Measurements from ENCODE around the gene SNX24. TPM values are rescaled to one million over a fixed set of nuclear protein-coding genes. Genes with fewer than 3 reads are reported as not detected.
A peak's percentile ranks its signal among the peaks of the same experiment; 100 is the strongest.

SNX24 gene
- total and polyA plus RNA-seq, 9 of the 15 experiments (the other 6 are each of a cell fraction or from before 2014, with no cell fraction given): 5.3 to 10.1 (median 7.9) TPM

DNA sequence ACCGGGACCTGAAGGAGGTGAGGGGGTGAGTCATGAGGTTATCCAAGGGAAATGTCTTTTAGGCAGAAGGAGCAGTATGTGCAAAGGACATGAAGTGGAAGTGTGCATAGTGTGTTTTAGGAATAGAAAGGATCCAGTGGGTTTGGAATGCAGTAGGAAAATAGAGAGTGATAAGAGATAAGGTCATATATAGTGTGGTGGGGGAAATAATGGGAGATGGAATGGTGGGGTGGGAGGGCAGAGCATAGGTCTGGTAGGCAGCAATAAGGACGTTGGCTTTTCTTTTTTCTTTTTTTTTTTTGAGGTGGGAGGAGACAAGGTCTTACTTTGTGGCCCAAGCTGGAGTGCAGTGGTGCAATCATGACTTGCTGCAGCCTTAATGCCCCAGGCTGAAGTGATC is 17.8 kb downstream of the SNX24 start (continued):
- TF ChIP-seq, protein P1, sequence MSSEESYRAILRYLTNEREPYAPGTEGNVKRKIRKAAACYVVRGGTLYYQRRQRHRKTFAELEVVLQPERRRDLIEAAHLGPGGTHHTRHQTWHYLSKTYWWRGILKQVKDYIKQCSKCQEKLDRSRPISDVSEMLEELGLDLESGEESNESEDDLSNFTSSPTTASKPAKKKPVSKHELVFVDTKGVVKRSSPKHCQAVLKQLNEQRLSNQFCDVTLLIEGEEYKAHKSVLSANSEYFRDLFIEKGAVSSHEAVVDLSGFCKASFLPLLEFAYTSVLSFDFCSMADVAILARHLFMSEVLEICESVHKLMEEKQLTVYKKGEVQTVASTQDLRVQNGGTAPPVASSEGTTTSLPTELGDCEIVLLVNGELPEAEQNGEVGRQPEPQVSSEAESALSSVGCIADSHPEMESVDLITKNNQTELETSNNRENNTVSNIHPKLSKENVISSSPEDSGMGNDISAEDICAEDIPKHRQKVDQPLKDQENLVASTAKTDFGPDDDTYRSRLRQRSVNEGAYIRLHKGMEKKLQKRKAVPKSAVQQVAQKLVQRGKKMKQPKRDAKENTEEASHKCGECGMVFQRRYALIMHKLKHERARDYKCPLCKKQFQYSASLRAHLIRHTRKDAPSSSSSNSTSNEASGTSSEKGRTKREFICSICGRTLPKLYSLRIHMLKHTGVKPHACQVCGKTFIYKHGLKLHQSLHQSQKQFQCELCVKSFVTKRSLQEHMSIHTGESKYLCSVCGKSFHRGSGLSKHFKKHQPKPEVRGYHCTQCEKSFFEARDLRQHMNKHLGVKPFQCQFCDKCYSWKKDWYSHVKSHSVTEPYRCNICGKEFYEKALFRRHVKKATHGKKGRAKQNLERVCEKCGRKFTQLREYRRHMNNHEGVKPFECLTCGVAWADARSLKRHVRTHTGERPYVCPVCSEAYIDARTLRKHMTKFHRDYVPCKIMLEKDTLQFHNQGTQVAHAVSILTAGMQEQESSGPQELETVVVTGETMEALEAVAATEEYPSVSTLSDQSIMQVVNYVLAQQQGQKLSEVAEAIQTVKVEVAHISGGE (CRISPR knock-in tag; IDR thresholded peaks at IDR 0.05): no peak
- TF ChIP-seq CAMTA2 (CRISPR knock-in tag; conservative IDR thresholded peaks at IDR 0.05) (no peak), SRSF7 (optimal IDR thresholded peaks at IDR 0.05; ENCODE audit: low read depth, low read length) (no peak), SIN3A (IDR thresholded peaks at IDR 0.05; ENCODE audit: borderline replicate concordance in 2 of 2, control insufficient read depth in 1 of 2, low read depth in 2 of 2, low read length in 2 of 2) (no peak), SP2 (IDR thresholded peaks at IDR 0.05; ENCODE audit: extremely low read depth, low read depth, low read length, poor library complexity, severe bottlenecking) (no peak), IRF2 (CRISPR knock-in tag; IDR thresholded peaks at IDR 0.05) (no peak), LEF1 (IDR thresholded peaks at IDR 0.05) (peak; percentile 73), SUPT5H (IDR thresholded peaks at IDR 0.05) (no peak), BRD9 (IDR thresholded peaks at IDR 0.05; ENCODE audit: low read depth, partially characterized antibody) (peak; percentile 68), HMG20A (CRISPR knock-in tag; conservative IDR thresholded peaks at IDR 0.05) (no peak)
- TF ChIP-seq, protein P2, sequence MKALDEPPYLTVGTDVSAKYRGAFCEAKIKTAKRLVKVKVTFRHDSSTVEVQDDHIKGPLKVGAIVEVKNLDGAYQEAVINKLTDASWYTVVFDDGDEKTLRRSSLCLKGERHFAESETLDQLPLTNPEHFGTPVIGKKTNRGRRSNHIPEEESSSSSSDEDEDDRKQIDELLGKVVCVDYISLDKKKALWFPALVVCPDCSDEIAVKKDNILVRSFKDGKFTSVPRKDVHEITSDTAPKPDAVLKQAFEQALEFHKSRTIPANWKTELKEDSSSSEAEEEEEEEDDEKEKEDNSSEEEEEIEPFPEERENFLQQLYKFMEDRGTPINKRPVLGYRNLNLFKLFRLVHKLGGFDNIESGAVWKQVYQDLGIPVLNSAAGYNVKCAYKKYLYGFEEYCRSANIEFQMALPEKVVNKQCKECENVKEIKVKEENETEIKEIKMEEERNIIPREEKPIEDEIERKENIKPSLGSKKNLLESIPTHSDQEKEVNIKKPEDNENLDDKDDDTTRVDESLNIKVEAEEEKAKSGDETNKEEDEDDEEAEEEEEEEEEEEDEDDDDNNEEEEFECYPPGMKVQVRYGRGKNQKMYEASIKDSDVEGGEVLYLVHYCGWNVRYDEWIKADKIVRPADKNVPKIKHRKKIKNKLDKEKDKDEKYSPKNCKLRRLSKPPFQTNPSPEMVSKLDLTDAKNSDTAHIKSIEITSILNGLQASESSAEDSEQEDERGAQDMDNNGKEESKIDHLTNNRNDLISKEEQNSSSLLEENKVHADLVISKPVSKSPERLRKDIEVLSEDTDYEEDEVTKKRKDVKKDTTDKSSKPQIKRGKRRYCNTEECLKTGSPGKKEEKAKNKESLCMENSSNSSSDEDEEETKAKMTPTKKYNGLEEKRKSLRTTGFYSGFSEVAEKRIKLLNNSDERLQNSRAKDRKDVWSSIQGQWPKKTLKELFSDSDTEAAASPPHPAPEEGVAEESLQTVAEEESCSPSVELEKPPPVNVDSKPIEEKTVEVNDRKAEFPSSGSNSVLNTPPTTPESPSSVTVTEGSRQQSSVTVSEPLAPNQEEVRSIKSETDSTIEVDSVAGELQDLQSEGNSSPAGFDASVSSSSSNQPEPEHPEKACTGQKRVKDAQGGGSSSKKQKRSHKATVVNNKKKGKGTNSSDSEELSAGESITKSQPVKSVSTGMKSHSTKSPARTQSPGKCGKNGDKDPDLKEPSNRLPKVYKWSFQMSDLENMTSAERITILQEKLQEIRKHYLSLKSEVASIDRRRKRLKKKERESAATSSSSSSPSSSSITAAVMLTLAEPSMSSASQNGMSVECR (CRISPR knock-in tag; IDR thresholded peaks at IDR 0.05): no peak
- TF ChIP-seq, protein P3, sequence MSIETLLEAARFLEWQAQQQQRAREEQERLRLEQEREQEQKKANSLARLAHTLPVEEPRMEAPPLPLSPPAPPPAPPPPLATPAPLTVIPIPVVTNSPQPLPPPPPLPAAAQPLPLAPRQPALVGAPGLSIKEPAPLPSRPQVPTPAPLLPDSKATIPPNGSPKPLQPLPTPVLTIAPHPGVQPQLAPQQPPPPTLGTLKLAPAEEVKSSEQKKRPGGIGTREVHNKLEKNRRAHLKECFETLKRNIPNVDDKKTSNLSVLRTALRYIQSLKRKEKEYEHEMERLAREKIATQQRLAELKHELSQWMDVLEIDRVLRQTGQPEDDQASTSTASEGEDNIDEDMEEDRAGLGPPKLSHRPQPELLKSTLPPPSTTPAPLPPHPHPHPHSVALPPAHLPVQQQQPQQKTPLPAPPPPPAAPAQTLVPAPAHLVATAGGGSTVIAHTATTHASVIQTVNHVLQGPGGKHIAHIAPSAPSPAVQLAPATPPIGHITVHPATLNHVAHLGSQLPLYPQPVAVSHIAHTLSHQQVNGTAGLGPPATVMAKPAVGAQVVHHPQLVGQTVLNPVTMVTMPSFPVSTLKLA (conservative IDR thresholded peaks at IDR 0.05): peak; percentile 1 to 11; a peak in 1 of 4 replicates
- TF ChIP-seq, protein P4, sequence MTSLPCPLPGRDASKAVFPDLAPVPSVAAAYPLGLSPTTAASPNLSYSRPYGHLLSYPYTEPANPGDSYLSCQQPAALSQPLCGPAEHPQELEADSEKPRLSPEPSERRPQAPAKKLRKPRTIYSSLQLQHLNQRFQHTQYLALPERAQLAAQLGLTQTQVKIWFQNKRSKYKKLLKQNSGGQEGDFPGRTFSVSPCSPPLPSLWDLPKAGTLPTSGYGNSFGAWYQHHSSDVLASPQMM (CRISPR knock-in tag; IDR thresholded peaks at IDR 0.05): no peak
- TF ChIP-seq, protein P5, sequence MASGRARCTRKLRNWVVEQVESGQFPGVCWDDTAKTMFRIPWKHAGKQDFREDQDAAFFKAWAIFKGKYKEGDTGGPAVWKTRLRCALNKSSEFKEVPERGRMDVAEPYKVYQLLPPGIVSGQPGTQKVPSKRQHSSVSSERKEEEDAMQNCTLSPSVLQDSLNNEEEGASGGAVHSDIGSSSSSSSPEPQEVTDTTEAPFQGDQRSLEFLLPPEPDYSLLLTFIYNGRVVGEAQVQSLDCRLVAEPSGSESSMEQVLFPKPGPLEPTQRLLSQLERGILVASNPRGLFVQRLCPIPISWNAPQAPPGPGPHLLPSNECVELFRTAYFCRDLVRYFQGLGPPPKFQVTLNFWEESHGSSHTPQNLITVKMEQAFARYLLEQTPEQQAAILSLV (tag; IDR thresholded peaks at IDR 0.05): 0 out of 2 replicates have a peak, but pooled peaks have one; percentile 28
